ENCODE measurements around the gene MSI2.

GRCh38 chr17:57629886-57630285, 373.6 kb downstream of the MSI2 start:
- TF ChIP-seq CTCF (IDR thresholded peaks at IDR 0.05) (no peak), POLR2A (IDR thresholded peaks at IDR 0.05) (no peak)

All from gastroesophageal sphincter (tissue), 3 donors.